Measurements from ENCODE around the gene OBI1. TPM values are rescaled to one million over a fixed set of nuclear protein-coding genes. Genes with fewer than 3 reads are reported as not detected.
A peak's percentile ranks its signal among the peaks of the same experiment; 100 is the strongest.

OBI1 gene
- total RNA-seq, 1 experiment from 2014 or later, result 6.8 TPM

GRCh38 chr13:78602561-78603239, 56.3 kb downstream of the OBI1 start:
- no peak for DNase-seq (ENCODE audit: low spot score)

DNA sequence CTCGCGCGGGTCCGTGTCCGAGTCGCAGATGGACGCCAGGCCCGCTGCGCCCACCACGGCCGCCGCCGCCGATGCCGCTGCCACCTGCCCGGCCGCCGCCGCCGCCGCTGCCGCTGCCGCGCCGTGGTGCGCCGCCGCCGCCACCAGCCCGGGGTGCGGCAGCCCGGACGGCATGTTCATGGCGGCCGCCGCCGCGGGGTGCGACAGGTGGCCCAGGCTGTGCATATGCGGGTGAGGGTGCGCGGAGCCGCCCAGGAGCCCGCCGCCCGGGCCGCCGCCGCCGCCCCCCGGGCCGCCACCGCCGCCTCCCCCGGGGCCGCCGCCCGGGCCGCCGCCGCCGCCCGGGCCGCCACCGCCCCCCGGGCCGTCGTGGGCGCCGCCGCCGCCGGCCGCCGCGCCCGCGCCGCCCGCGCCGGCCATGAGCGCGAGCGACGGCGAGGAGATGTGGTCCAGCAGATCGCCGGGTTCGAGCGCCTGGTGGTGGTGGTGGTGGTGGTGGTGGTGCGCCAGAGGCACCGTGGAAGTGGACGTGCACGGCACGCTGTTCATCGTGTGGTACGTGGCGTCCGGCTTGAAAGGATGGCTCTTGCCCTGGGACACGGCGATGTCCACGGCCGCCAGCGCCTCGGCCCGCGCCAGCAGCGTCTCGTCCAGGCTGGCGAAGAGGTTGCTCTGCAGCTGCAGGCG, 56.9 kb downstream of the OBI1 start:
- DNase-seq (ENCODE audit: low spot score), result no peak

DNA sequence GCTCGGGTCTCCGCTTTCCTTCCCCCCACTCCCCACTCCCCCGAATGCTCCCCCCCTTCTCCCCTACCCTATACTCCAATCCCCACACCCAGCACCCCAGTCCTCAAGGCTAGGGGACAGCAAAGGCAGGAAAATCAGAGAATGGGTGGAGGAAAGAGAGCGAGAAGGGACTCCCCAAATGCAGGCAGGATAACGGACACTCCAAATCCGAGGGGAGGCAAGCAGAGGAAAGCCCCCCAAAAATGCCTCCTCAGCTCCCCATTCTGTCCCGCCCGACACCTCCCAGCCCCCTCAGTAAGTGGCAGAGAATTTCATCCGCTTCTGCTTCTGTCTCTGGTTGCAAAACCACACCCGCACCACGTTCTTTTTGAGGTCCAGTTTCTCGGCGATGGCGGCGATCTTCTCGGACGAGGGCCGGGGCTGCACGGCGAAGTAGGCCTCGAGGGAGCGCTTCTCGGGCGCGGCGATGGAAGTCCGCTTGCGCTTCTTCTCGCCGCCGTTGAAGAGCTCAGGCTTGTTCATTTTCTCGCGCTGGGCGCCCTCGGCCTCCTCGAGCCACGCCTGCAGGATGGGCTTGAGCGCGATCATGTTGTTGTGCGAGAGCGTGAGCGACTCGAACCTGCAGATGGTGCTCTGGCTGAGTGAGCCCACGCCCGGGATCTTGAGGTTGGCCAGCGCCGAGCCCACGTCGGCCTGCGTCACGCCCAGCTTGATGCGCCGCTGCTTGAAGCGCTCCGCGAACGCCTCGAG, 57.7 kb downstream of the OBI1 start:
- no peak for DNase-seq (ENCODE audit: low spot score)

DNA sequence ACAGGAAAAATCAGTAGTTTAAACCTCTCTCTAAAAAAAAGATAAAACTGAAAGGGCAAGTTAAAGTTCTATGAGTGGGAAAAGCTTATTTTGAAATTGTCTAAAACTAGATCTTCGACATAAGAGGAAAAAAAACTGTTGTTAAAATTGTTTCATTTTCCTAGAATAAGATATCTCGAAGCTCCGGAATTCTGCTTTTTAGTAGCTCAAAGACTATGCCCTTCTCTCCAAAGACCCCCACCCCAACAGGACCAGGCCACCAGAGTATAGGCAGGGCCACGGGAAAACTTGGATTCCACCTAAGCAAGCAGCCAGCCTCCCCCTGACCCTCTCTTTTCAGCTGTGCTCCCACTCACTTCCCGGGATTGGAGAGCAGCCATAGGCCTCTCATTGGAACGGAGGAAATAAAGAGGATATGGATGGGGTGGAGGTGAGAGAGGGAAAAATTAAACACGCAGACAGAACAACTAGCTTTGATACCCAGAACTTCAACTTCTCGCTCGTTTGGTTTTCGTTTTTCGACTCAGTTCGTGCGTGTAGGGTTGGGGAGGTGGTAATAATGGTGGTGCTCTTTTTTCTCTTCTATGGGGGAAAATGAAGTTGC, 58.6 kb downstream of the OBI1 start:
- no peak for DNase-seq (ENCODE audit: low spot score)

- no peak for DNase-seq (ENCODE audit: low spot score)
Measured at GRCh38 chr13:78599645-78600279, 59.2 kb downstream of the OBI1 start.

- DNase-seq (ENCODE audit: low spot score), result no peak
Measured at GRCh38 chr13:78598966-78599644, 59.9 kb downstream of the OBI1 start.

DNA sequence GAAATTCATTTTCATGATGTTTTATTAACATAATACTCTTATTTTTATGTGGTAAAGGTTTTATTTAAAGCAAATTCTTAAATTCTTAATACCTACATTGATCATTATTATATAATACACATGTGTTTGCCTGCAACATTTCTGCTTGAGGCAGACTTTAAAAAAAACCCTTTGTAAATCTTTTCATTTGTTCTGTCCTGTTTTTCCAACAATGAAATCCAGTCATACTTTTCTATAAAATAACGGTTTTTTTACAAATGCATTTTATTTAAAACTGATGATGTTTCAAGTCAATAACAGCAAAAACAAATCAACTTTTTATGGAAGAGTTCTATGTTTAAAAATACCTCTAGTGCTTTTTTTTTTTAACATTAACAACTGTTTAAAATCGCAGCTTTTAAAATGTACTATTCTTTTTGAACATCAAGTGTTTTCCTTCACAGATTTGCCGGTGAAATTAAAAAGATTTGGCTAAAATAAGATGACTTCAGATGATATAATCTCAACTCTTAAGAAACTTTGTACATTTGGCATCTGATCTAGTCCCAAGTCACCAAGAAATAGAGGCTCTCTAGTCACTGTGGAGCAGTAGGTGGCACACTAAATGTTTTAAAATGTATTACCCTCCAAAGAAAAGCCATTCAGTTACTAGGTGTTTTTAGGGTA, 60.7 kb downstream of the OBI1 start:
- no peak for DNase-seq (ENCODE audit: low spot score)

- no peak for DNase-seq (ENCODE audit: low spot score)
Measured at GRCh38 chr13:78597602-78597932, 61.4 kb downstream of the OBI1 start.

DNA sequence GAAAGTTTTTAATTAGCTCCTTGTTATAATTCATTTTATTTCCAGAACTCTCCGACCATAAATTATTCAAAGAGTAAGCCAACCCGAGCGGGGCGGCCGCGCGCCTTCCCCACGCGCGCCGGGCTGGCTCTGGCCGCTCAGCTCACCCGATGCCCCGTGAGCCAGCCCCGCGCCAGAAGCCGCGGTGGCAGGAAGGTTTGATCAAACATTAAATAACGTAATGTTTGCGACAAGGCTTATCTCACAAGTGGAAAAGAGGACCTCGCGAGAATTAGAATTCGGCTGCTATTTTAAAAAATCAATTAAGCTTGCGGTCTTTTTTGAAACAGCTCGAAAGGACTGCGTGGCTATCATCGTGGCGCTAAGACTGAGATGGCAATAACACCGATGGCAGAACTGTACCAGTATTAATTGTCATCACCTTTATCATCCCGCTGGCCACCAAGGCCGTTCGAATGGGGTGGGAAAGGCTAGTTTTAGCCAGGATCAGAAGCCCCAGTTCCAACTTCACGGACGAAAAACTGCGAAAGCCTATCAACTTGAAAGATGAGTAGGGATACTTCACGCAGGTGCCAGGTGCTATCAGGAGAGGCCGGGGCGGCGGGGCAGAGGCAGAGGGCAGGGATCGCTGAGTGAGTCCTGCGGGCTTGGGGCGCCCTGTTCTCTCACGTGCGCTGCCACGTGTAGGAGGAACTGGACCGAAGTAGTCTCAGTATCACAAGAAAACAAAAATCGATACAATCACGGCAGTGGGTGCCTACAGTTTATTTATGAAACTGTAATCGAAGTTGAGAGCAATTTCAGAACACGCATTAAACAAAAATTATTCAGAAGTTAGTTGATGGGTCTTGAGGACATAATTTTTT, 62.0 kb downstream of the OBI1 start:
- no peak for DNase-seq (ENCODE audit: low spot score)

- no peak for DNase-seq (ENCODE audit: low spot score)
Measured at GRCh38 chr13:78596399-78596735, 62.6 kb downstream of the OBI1 start.

- DNase-seq (ENCODE audit: low spot score), result no peak
Measured at GRCh38 chr13:78595495-78596398, 63.2 kb downstream of the OBI1 start.

GRCh38 chr13:78594456-78594975, 64.4 kb downstream of the OBI1 start:
- DNase-seq (ENCODE audit: low spot score), result no peak

DNA sequence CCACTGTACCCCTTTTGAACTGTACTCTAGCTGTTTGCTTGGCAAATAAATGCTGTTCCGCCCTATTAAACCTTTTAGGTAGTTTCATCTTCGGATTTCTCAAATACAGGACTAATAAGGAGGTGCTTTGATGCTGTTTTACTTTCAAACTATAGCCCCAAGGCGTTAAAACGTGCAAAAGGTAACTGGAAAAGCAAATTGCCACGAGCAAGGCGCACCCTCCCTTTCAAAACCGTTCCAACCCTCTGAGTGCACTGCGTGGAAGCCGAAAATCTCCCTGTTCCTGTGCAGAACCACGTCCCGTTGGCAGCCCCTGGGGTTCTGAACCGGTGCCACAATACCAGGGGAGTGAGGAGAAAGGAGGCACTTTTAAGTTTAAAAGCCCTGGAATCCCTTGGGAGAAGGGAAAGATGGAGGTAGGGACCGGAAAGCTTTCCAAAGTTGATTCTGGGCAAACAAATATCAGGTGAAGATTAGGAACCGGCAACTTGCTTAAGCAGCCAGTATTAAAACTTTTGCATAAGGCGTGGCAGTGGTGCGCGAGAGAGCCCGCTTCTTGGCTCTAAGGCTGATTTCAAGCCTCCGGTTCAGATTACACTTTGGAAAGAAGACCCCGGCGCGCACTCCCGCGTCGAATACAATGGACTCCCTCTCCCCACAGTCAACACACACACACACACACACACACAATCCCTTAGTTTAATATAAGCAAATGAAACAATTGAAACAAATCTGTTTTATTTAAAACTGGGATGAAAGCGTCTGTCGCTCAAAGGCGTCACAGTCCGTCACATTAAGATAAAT, 65.1 kb downstream of the OBI1 start:
- DNase-seq (ENCODE audit: low spot score), result no peak

GRCh38 chr13:78593129-78593528, 65.8 kb downstream of the OBI1 start:
- no peak for DNase-seq (ENCODE audit: low spot score)

DNA sequence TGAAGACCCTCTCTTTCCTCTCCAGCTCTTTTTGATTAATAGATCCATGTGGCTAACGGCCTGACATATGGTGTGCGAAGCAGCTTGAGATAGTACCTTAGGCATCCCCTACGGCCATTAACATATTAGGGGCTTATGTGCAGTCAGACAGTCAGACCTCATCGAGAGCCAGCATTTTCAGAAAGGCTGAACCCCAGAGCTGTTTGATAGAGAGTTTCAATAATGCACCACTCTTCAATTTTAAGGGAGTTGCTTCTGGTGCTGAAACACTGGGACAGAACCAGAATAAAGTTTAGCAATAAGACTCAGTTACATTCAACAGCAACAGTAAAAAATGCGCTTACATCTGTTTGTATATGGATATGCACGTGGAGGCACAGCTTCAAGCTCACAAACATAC, 66.4 kb downstream of the OBI1 start:
- no peak for DNase-seq (ENCODE audit: low spot score)

GRCh38 chr13:78589206-78589605, 69.7 kb downstream of the OBI1 start:
- peak; percentile 42 for DNase-seq (ENCODE audit: low spot score)

DNA sequence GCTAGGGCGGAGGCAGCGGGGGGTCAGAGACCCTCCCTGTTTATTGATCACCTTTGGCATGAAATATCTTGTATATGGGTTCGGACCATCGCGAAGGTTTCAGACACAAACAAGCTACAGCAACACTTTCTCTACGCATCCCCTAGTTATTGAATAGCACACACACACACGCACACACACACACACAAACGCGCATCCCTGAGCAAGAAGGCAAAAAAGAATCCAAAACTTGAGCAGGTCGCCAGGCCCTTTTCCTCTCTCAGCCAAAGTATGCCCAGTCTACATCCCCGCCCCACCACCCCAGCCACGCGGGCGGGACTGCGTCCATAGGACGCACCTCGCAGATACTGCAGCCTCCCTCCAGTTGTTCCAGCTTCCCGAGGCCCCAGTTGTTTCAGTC, 71.6 kb downstream of the OBI1 start:
- no peak for DNase-seq (ENCODE audit: low spot score)

DNA sequence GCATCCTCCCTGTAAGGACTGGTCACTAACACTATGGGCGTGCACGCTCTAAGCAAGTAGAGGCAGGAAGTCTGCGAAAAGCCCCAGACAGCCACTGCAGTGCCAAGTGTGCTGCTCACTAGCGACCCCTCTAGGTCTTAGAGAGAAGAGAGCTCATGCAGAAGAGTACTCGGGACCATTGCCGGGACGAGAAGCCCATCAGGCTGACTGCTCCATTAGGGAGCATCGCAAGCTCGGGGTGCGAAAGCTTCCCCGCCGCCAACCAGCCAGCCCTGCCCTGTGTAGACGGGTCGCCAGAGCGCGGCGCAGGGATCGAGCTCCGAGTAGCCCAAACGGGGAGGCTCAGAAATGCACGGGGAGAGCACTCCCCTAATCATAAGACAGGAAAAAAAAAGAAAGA, 72.2 kb downstream of the OBI1 start:
- no peak for DNase-seq (ENCODE audit: low spot score)

Data from HT-29 (cell line).